H9 (cell line): ENCODE results near the gene MRAP. TPM values are rescaled to one million over a fixed set of nuclear protein-coding genes. Genes with fewer than 3 reads are reported as not detected.

ENCODE experiments used
- DNase-seq: peaks from one replicate; pipeline ENCODE4 v3.0.0-alpha.2; 2017
- H2AFZ ChIP-seq: one replicate; pipeline ENCODE4 v1.6.1; 2013; ENCODE audit warnings: mild to moderate bottlenecking, low read length, control low read depth, moderate library complexity
- H2AK5ac ChIP-seq: 2 replicates; pipeline ENCODE4 v1.6.1; 2013; ENCODE audit warnings: low read length, control low read depth, mixed read lengths; ENCODE audit not compliant: insufficient read length
- H2BK120ac ChIP-seq: one replicate; pipeline ENCODE4 v1.6.1; 2013; ENCODE audit warnings: low read depth, mild to moderate bottlenecking, low read length, control low read depth, inconsistent platforms; ENCODE audit not compliant: poor library complexity, severe bottlenecking
- H2BK12ac ChIP-seq: 2 replicates; pipeline ENCODE4 v1.6.1; 2013; ENCODE audit warnings: low read length, control low read depth, mixed read lengths, low read depth; ENCODE audit not compliant: insufficient read length
- H2BK15ac ChIP-seq: 2 replicates; pipeline ENCODE4 v1.6.1; 2013; ENCODE audit warnings: low read depth, low read length, control low read depth
- H2BK20ac ChIP-seq: one replicate; pipeline ENCODE4 v1.6.1; 2013; ENCODE audit warnings: low read depth, mild to moderate bottlenecking, low read length, control low read depth, inconsistent platforms; ENCODE audit not compliant: poor library complexity, severe bottlenecking
- H2BK5ac ChIP-seq: 2 replicates; pipeline ENCODE4 v1.6.1; 2013; ENCODE audit warnings: low read length, control low read depth, mixed read lengths; ENCODE audit not compliant: insufficient read length
- H3K14ac ChIP-seq: 2 replicates; pipeline ENCODE4 v1.6.1; 2013; ENCODE audit warnings: low read length, control low read depth; ENCODE audit not compliant: insufficient read depth
- H3K18ac ChIP-seq: 2 replicates; pipeline ENCODE4 v1.6.1; 2013; ENCODE audit warnings: low read depth, mild to moderate bottlenecking, mixed read lengths, low read length, control low read depth; ENCODE audit not compliant: insufficient read length
- H3K23ac ChIP-seq: 2 replicates; pipeline ENCODE4 v1.6.1; 2013; ENCODE audit warnings: low read length, control low read depth, mixed read lengths, low read depth; ENCODE audit not compliant: insufficient read length
- H3K23me2 ChIP-seq: 2 replicates; pipeline ENCODE4 v1.6.1; 2013; ENCODE audit warnings: low read depth, mild to moderate bottlenecking, mixed read lengths, low read length, control low read depth; ENCODE audit not compliant: insufficient read length, poor library complexity, severe bottlenecking
- H3K27ac ChIP-seq: 2 replicates; pipeline ENCODE4 v1.5.1; 2013; ENCODE audit warnings: low read length, control low read depth, mixed read lengths, low read depth; ENCODE audit not compliant: insufficient read length
- H3K27me3 ChIP-seq: 2 replicates; pipeline ENCODE4 v1.6.1; 2013; ENCODE audit warnings: low read length, control low read depth, inconsistent platforms; ENCODE audit not compliant: insufficient read depth
- H3K4ac ChIP-seq: 2 replicates; pipeline ENCODE4 v1.6.1; 2013; ENCODE audit warnings: low read depth, mild to moderate bottlenecking, control low read depth, inconsistent platforms, low read length, moderate library complexity
- H3K4me1 ChIP-seq: 2 replicates; pipeline ENCODE4 v1.6.1; 2013; ENCODE audit warnings: low read length, control low read depth, inconsistent platforms; ENCODE audit not compliant: insufficient read depth
- H3K4me2 ChIP-seq: 2 replicates; pipeline ENCODE4 v1.6.1; 2013; ENCODE audit warnings: low read length, control low read depth, mixed read lengths; ENCODE audit not compliant: insufficient read length, insufficient read depth
- H3K56ac ChIP-seq: 2 replicates; pipeline ENCODE4 v1.6.1; 2013; ENCODE audit warnings: low read depth, mild to moderate bottlenecking, mixed read lengths, low read length, control low read depth; ENCODE audit not compliant: insufficient read length
- H3K79me1 ChIP-seq: 2 replicates; pipeline ENCODE4 v1.6.1; 2013; ENCODE audit warnings: low read depth, mild to moderate bottlenecking, moderate library complexity, low read length, control low read depth, inconsistent platforms; ENCODE audit not compliant: insufficient read depth, poor library complexity, severe bottlenecking
- H3K79me2 ChIP-seq: 2 replicates; pipeline ENCODE4 v1.6.1; 2013; ENCODE audit warnings: low read length, control low read depth, inconsistent platforms; ENCODE audit not compliant: insufficient read depth
- H3K9ac ChIP-seq: 2 replicates; pipeline ENCODE4 v1.6.1; 2013; ENCODE audit warnings: low read length, control low read depth, mixed read lengths; ENCODE audit not compliant: insufficient read length; ENCODE audit errors: extremely low read depth
- H3K9me3 ChIP-seq: one replicate; pipeline ENCODE4 v1.6.1; 2013; ENCODE audit warnings: low read depth, low read length, inconsistent platforms; ENCODE audit not compliant: control insufficient read depth
- H3T11ph ChIP-seq: one replicate; pipeline ENCODE4 v1.6.1; 2013; ENCODE audit warnings: mild to moderate bottlenecking, low read length, control low read depth, inconsistent platforms
- H4K20me1 ChIP-seq: one replicate; pipeline ENCODE4 v1.6.1; 2013; ENCODE audit not compliant: control insufficient read depth, insufficient read length, insufficient read depth
- H4K5ac ChIP-seq: 2 replicates; pipeline ENCODE4 v1.6.1; 2013; ENCODE audit warnings: low read depth, mild to moderate bottlenecking, mixed read lengths, low read length, control low read depth; ENCODE audit not compliant: insufficient read length
- H4K8ac ChIP-seq: replicated peaks from 2 replicates; pipeline ENCODE4 v1.6.1; 2013; ENCODE audit warnings: low read length, control low read depth, mixed read lengths, low read depth; ENCODE audit not compliant: insufficient read length
- H4K91ac ChIP-seq: 2 replicates; pipeline ENCODE4 v1.6.1; 2013; ENCODE audit warnings: low read depth, mild to moderate bottlenecking, moderate library complexity, mixed read lengths, low read length, control low read depth; ENCODE audit not compliant: insufficient read length
- H3K27ac Mint-ChIP-seq, 3 experiments: 2 replicates in 2 of 3; 3 replicates in 1 of 3; pipeline ENCODE4 v1.8.0; 2020 to 2021; ENCODE audit warnings: mixed read lengths in 3 of 3, mild to moderate bottlenecking in 1 of 3, moderate library complexity in 1 of 3
- H3K27me3 Mint-ChIP-seq: 2 replicates; pipeline ENCODE4 v1.8.0; 2021; ENCODE audit warnings: low read depth, mild to moderate bottlenecking, moderate library complexity, mixed read lengths
- H3K36me3 Mint-ChIP-seq, 3 experiments: 2 replicates in 2 of 3; 3 replicates in 1 of 3; pipeline ENCODE4 v1.8.0; 2020 to 2021; ENCODE audit warnings: low read depth in 3 of 3, mixed read lengths in 3 of 3; ENCODE audit not compliant: insufficient read depth in 1 of 3
- H3K4me1 Mint-ChIP-seq, 2 experiments: 2 replicates each; pipeline ENCODE4 v1.8.0; 2020; ENCODE audit warnings: mixed read lengths in 2 of 2
- H3K4me3 Mint-ChIP-seq, 2 experiments: 2 replicates in 1 of 2; 3 replicates in 1 of 2; pipeline ENCODE4 v1.8.0; 2020 to 2021; ENCODE audit warnings: mild to moderate bottlenecking in 2 of 2, mixed read lengths in 2 of 2, moderate library complexity in 1 of 2
- H3K9me3 Mint-ChIP-seq, 2 experiments: 2 replicates in 1 of 2; 3 replicates in 1 of 2; pipeline ENCODE4 v1.8.0; 2020; ENCODE audit warnings: mild to moderate bottlenecking in 2 of 2, mixed read lengths in 2 of 2, moderate library complexity in 1 of 2
- CTCF ChIP-seq: fragments of 200-600 bp; sonication (generic); conservative IDR thresholded peaks from 3 replicates; pipeline ENCODE4 v1.8.0; 2021; ENCODE audit warnings: antibody characterized with exemption, mild to moderate bottlenecking
- WGBS: extraction: QIAGEN DNeasy Blood & Tissue Kit; methylation state at CpG from one replicate; pipeline ENCODE4 v1.1.7; 2013; ENCODE audit warnings: missing lambda C conversion rate, low lambda C conversion rate, mixed read lengths; ENCODE audit not compliant: insufficient read length; ENCODE audit errors: extremely low coverage; 5-methylcytosine and 5-hydroxymethylcytosine counted together
- total RNA-seq: library from RNA; stranded (reverse); gene quantifications from 2 replicates; pipeline ENCODE4 v1.2.1, GENCODE V29; 2021

The MRAP gene
- total RNA-seq, 1 experiment from 2014 or later, result not detected

- H3K14ac ChIP-seq, result no peak overlapping the region
Measured at GRCh38 chr21:32279377-32279680, 19.3 kb upstream of the MRAP start.

More at GRCh38 chr21:32279377-32279680, 19.3 kb upstream of the MRAP start:
- Histone ChIP-seq H3K4me1 (no peaks in the 10 kb centered on the region), H3K23ac (no peak overlapping the region), H3K18ac (no peak overlapping the region), H3K56ac (no peak overlapping the region), H4K8ac (no peak overlapping the region), H2BK120ac (no peak overlapping the region), H4K20me1 (no peaks in the 10 kb centered on the region), H2BK12ac (no peak overlapping the region), H3K27ac (no peak overlapping the region), H3T11ph (no peak overlapping the region), H3K23me2 (peaks cover 10% of the 10 kb centered on the region), H2AK5ac (no peak overlapping the region), H3K9ac (peak overlapping the region; percentile 58), H4K5ac (no peak overlapping the region), H2BK20ac (no peak overlapping the region), H3K4me2 (peak overlapping the region; percentile 92), H3K79me1 (no peaks in the 10 kb centered on the region), H3K4ac (no peak overlapping the region), H3K9me3 (no peaks in the 10 kb centered on the region), H3K27me3 (no peaks in the 10 kb centered on the region), H2BK5ac (no peak overlapping the region), H2BK15ac (no peak overlapping the region), H3K79me2 (peaks cover 2% of the 10 kb centered on the region; the same call in 1 of the 2 replicates), H4K91ac (no peak overlapping the region), H2AFZ (no peak overlapping the region)
- peaks cover 12 to 18% of the 10 kb centered on the region in 2 experiments; a peak in 3 of 4 replicates for H3K4me1 Mint-ChIP-seq
- no CpG with 5 or more reads among the region's 10 CpGs for WGBS
- peaks cover 3 to 17% (median 15%) of the 10 kb centered on the region in 3 experiments; a peak in 5 of 7 replicates for H3K36me3 Mint-ChIP-seq
- peak overlapping the region in 2 of 3 experiments; percentile 37 to 64; a peak in 2 of 7 replicates for H3K27ac Mint-ChIP-seq
- no peaks in the 10 kb centered on the region for H3K9me3 Mint-ChIP-seq
- DNase-seq, result no peak
- H3K4me3 Mint-ChIP-seq, result peak overlapping the region; percentile 99 to 100
- no peaks in the 10 kb centered on the region; the same call in 1 of the 2 replicates for H3K27me3 Mint-ChIP-seq
- no peak for TF ChIP-seq CTCF
